NCI-H1436 (cell line): ENCODE measurements around the gene CNTNAP2.

Experiments used
- DNase-seq: peaks from one replicate; lab custom pipeline; 2025; lab: John Stamatoyannopoulos, UW

CNTNAP2 gene

GRCh38 chr7:147249956-147250355 is 1133.4 kb downstream of the CNTNAP2 start:
- DNase-seq, result no peak

DNA sequence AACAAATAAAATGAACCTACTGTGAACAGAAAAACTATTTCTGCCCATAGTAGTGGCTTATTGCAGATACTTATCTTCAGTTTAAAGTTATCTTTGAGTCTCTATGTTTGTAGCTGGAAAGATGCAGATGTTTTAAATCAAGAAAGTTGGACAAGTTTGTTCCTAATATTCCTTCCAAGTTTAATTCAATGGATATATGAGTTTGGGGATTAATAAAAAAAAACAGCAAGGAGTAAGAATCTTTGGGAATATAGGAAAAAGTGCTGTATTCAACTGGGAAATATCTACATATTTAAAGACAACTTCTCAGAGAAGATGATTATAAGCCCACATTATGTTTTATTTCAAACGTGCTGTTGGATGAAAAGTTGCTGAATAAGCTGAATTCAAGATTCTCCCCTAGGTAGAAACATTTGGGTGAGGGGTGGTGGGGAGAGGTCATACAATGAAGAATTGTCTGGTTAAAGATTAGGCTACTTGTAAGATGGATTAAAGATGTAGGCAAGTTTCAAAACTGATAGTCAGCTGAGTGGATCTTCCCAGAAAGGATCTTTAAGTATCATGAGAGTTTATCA is 1135.2 kb downstream of the CNTNAP2 start:
- DNase-seq, result no peak

- DNase-seq, result no peak
These were observed 1145.1 kb downstream of the CNTNAP2 start for GRCh38 chr7:147261693-147262092.

- no peak for DNase-seq
These were observed 1148.9 kb downstream of the CNTNAP2 start for GRCh38 chr7:147265528-147265927.

- no peak for DNase-seq
These were observed 1159.5 kb downstream of the CNTNAP2 start for GRCh38 chr7:147276106-147276505.

DNA sequence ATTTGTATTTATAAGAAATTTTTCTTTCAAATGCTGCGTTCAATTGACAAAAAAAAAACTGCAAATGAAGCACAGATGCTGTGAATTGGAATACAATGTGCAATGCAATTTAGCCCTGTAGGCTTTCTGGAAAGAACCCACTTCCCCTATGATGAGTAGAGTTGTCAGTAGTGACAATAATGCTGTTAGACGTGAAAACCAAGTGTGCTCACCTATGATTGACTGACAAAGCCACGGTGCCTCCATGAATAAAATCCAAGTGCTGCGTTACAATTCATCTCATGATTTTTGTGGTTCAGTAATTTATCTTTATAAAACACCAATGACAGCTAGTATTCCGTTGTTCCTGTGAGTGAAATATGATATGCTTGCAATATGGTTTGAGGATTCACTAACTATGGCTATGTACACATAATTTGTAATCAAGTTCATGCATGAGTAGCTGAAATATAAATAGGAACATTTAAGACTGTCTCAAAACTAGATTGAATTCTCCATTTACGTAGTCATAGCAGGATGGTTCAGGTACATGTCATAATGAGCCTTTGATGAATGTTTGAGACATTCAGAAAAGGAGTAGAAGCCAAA is 1160.3 kb downstream of the CNTNAP2 start:
- DNase-seq, result peak; percentile 72

DNA sequence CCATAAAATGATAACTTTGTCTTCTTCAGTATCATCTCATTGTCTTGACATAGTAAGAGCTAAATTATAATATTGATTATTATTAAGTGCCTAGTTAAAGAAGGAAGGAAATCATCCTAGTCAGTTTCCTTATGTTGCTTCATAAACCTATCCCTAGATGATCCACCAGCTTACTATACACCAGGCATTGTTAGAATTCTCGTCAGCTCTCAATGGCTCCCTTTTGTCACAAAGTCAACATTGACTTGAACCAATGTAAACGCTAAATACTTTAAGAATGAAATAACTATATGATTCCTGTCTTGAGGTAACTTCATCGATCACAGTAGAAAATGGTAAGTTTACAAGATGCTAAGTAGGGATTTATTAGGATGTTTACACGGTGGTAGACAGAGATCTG is 1162.9 kb downstream of the CNTNAP2 start:
- DNase-seq, result peak; percentile 16

DNA sequence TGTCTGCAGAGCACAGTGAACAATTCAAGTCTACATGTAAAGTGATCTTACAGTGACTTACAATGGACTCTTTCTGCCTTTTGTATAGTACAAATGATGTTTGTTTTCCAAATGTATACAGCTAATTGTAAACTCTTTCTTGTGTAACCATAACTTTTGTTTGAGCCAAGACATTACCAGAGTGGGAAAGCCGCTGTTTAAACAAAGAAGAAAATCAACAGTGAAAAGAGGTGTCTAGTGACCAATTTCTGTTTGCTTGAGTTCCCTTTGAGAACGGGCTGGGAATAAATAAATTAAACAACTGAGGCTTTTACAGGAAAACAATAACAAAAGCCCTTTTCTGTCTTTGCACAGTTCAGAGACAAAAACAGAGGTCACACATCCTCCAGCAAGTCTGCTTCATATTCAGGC is 1163.4 kb downstream of the CNTNAP2 start:
- peak; percentile 65 for DNase-seq

- DNase-seq, result no peak
These were observed 1165.6 kb downstream of the CNTNAP2 start for GRCh38 chr7:147282204-147282603.

DNA sequence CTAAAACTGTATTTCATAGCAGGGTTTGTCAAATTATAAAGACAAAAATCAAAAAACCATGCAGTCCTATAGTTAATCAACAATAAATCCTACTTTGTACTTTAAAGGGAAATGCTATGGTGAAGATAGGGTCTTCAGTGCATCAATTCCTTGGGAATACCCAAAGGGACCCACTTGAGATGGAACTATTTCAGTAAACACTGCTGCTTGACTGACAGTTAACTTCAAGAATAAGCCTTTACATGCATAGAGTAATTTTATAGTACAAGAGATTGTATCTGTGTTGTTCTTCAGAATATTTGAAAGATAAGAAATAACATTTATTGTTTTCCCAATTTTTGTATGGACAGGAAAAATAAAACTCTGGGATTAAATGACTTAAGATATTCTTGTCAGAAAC is 1179.6 kb downstream of the CNTNAP2 start:
- no peak for DNase-seq

DNA sequence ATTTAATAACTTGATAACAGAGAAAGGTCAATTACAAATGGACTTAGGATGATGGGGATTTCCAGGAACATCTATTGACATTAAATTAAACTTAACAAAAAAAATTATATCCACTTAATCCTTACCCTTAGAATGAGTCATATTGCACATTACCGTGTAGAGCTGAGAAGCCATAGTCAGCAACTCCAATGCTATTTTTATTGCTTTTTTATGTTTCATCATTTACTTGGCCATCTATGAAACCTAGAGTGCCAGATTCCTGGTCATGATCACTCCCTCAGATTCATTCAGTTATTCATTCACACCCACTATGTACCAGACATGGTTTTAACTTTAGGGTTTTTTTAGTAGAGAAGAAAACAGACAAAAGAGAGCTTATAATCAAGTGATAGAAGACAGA is 1180.4 kb downstream of the CNTNAP2 start:
- no peak for DNase-seq

- peak; percentile 3 for DNase-seq
These were observed 1182.0 kb downstream of the CNTNAP2 start for GRCh38 chr7:147298611-147299043.

DNA sequence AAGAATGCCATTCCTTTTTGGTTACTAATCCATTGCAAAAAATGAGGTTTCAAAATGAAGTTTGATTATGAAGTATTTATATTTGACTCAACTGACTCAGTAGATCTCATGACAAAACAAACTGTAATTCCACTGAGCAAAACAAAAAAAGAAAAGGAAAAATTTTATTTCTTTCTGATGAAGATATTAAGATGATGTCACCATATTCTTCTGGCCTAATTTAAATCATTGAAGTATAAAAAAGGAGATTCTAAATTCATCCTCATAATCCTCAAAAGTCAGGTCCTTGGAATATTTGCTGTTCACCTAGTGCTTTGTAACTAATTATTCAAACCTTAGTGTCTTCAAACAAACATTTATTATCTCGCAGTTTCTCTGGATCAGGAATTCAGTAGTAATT is 1183.7 kb downstream of the CNTNAP2 start:
- DNase-seq, result no peak

DNA sequence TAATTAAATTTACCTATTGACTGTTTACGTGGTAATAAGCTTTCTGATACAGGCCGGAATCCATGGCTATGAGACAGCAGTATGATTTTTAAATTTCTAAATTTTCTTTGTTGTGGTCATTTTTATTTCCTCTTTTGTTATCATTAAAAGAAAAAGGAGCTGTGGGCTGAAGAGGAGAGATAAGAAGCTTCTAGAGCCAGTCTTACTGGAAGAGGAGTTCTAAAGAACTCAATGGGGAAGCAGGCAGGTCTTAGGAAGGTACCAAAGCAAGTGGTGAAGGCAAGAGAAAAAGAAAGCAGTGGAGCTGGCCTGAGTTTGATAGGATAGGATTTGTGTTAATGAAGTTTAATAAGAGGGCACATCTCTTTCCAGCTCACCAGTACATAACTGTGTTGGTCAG is 1187.8 kb downstream of the CNTNAP2 start:
- DNase-seq, result no peak

DNA sequence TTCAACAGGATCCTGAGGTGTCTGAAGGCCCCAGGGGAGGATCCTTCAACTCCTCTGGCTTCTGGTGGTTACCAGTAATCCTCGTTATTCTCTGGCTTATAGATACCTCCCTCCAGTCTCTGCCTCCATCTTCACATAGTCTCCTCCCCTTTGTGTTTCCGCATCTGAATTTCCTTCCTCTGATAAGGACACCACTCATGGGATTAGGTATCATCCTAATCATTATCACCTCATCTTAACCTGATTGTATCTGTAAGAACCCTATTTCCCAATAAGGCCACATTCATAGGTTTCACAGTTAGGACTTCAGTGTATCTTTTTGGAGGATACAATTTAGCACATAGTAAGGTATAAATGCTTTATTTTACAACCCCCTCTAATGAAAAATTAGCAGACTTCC is 1189.2 kb downstream of the CNTNAP2 start:
- DNase-seq, result no peak

- no peak for DNase-seq
These were observed 1191.9 kb downstream of the CNTNAP2 start for GRCh38 chr7:147308539-147308938.

GRCh38 chr7:147311336-147311735 is 1194.7 kb downstream of the CNTNAP2 start:
- DNase-seq, result no peak

GRCh38 chr7:147321504-147321903 is 1204.9 kb downstream of the CNTNAP2 start:
- no peak for DNase-seq

GRCh38 chr7:147332988-147333387 is 1216.4 kb downstream of the CNTNAP2 start:
- no peak for DNase-seq

- no peak for DNase-seq
These were observed 1246.5 kb downstream of the CNTNAP2 start for GRCh38 chr7:147363101-147363500.

- no peak for DNase-seq
These were observed 1259.6 kb downstream of the CNTNAP2 start for GRCh38 chr7:147376192-147376591.

DNA sequence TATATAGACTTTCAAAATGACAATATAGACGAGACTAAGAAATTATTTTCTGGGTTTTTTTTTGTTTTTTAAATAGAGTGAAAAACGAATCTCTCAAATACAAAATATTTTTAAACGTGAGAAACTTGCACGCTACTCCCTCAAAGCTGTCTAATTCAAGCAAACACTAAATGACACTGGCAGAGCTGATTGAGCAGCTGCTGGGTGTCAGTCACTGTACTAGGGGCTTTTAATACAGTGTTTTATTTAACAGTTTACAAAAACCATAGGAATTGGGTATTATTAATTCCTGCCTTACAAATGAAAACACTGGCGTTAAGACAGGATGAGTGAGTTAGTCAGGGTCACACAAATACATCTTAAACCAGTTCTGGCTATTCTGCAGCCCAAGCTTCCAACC is 1264.3 kb downstream of the CNTNAP2 start:
- DNase-seq, result no peak

DNA sequence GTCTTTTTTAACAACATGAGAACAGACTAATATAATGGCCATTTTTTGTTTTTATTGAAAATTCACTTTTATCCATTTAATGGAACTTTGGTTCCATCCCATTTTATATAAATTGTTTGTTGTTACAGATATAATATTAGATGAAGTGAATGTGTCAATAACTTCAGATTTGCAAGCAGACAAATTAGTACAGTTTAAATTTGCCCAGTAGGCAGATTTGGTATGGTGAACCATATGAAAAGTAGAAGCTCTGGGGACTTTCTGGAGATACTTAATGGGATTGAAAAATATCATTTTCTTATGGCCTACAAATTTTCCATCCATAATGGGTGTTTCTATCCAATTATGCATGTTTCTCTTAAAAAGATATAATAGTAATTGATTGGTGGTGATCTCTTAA is 1277.7 kb downstream of the CNTNAP2 start:
- DNase-seq, result no peak

DNA sequence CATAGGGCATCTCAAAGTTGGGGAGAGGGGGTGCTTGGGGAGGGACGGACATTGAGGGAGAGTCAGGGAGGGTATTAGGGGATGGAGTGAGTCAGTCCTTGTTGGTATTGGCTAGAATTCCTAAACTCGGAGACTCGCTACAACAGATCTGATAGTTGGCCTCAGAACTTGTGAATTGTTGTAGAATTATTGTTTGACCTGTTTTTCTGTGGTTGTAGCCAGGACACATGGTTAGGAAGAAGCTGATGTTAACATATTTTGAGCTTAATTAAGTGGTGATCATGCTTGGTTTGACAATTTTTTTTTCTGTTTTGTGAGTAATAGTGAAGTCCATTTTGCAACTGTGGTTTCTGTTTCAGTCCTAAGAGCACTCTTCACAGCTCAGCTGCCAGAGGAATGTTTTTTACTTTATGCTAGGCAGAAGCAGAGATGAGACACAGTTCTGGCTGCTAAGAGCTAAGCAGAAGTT is 1283.7 kb downstream of the CNTNAP2 start:
- no peak for DNase-seq
